GM19468 (cell line): ENCODE measurements around the gene ZNF573.

Source experiments
- ATAC-seq: cut with Tn5 transposase; IDR thresholded peaks from one replicate; pipeline ENCODE4 v1.9.1; 2021; ENCODE audit warnings: mild to moderate bottlenecking, moderate library complexity, moderate number of reproducible peaks; ENCODE audit not compliant: unreplicated experiment; ENCODE audit errors: extremely low read depth

ZNF573 gene

DNA sequence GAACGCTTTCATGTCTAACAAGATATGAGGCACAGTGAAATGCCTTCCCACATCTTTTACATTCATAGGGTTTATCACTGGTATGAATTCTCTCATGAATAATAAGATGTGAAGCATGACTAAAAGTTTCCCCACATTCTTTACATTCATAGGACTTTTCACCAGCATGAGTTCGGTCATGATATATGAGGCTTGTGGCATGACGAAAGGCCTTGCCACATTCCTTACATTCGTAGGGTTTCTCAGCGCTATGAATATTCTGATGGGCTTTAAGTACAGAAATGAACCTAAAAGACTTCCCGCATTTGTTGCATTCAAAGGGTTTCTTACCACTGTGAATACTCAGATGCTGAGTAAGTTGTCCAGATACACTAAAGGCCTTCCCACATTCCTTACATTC lies 81.2 kb downstream of the ZNF573 start:
- no peak for ATAC-seq

DNA sequence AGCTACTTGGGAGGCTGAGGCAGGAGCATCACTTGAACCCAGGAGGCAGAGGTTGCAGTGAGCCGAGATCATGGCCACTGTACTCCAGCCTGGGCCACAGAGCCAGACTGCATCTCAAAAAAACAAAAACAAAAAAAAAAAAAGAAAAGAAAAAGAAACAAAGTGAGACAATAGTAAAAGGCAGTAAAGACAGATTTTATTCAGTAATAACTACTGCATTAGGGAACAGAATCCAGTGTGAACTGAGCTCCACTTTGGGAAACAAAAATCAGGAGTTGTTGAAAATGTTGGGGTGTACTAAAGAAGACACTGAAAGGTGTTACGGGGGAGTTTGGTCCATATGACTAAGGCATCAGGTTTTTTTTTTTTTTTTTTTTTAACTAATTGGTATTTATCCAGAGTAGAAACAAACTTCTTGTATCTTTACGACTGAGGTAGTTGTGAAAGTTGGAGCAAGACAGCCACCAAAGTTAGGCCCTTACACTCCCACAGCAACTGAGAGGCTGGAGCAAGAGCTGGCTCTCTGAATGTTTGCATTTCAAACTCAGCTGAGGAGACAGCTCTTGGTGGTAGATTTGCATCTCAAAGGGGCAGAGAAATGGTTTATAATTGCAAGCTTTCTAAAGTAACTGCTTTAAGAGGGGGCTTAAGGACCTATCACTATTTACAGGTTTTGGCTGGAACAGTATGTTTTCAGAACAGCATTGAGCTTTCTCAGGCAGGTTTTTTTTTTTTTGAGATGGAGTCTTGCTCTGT lies 84.1 kb downstream of the ZNF573 start:
- no peak for ATAC-seq

DNA sequence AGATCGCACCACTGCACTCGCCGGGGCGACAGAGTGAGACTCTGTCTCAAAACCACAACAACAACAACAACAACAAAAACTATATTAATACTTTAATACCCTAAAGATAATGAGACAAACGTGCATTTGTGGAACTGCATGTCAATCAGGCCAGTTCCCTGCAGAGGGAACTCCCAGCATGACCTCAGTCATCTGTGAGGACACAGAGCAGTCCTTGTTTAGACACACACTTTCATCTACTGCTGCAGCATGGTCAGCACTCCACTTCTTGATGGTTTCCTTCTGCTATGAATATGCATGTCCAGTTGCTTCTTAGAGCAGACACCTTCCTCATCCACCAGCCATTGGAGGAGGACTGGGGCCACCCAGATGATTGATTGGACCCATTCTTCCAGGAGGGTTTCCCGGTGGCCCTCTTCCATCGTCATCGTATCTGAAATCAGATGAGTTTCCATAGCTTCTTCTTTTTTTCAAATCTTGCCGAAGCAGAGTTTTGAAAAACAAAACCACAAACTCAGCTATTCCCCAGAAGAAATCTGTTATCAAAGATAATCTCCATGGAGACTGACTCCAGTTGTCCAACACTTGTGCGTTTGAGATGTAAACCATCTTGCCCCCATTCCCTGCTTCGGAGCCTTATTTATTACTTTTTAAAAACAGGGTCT lies 86.3 kb downstream of the ZNF573 start:
- ATAC-seq = no peak

DNA sequence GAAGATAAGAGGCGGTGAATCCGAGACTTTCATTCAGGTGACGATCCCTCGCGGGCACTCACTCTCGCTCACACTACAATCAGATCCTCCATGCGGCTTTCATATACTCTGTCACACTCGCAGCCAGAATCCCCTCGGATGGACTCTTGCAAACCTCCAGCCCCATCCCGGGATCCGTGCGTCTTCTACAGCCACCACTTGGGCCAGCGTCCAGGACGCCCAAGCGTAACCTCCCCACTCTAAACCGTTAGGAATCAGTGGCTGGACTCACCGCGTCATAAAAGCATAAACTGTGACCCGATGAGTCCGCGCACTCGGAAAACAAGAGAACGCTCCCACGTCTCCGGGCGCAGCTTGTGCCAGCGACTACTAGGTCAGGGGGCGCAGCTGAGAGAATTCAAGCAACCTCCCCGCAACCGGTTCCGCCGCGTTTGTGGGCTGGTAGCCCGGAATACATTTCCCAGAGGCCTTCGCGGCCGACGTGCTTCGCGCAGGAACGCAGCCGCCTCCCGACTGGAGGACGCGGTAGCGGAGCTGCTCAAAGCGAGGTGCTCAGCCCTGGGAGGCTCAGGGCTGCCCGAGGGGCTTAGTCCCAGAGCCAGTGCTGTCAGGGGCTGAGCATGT lies 87.4 kb downstream of the ZNF573 start:
- no peak for ATAC-seq
